Uterus (tissue), 4 donors: Measurements from ENCODE around the gene DNAJC28. TPM values are rescaled to one million over a fixed set of nuclear protein-coding genes. Genes with fewer than 3 reads are reported as not detected.
A peak's percentile ranks its signal among the peaks of the same experiment; 100 is the strongest.

Experiments used
- DNase-seq, 2 donors: peaks; one replicate each; pipeline ENCODE4 v3.0.0-alpha.2; 2019 to 2020
- H3K27ac ChIP-seq, 2 donors: fragments of 200-600 bp; sonication (generic); 1 replicate in 1 of 2; 2 replicates in 1 of 2; pipeline ENCODE4 v1.5.1; 2016 to 2018
- H3K27me3 ChIP-seq, 2 donors: fragments of 200-600 bp; sonication (generic); one replicate each; pipeline ENCODE4 v1.5.1; 2018 to 2019; ENCODE audit warnings: control low read depth in 1 of 2
- H3K36me3 ChIP-seq, 2 donors: fragments of 200-600 bp; sonication (generic); one replicate each; pipeline ENCODE4 v1.5.1; 2019; ENCODE audit warnings: control low read depth in 1 of 2
- H3K4me1 ChIP-seq, 2 donors: fragments of 200-600 bp; sonication (generic); one replicate each; pipeline ENCODE4 v1.5.1; 2018 to 2019; ENCODE audit warnings: control low read depth in 1 of 2
- H3K4me3 ChIP-seq, 2 donors: fragments of 200-600 bp; sonication (generic); 1 replicate in 1 of 2; 2 replicates in 1 of 2; pipeline ENCODE4 v1.5.1; 2018 to 2019; ENCODE audit warnings: mild to moderate bottlenecking in 1 of 2
- H3K9me3 ChIP-seq, 2 donors: fragments of 200-600 bp; sonication (generic); one replicate each; pipeline ENCODE4 v1.5.1; 2019; ENCODE audit warnings: control low read depth in 1 of 2
- POLR2A ChIP-seq, 2 donors: fragments of 450-650 bp; IDR thresholded peaks; one replicate each; pipeline ENCODE4 v1.6.1; 2016; ENCODE audit warnings: antibody characterized with exemption in 2 of 2, mild to moderate bottlenecking in 1 of 2, moderate library complexity in 1 of 2
- intact Hi-C: fragments of 100-400 bp; cut with DNase I; formaldehyde crosslinking; loops from one replicate; pipeline ENCODE4 v1.15.1; 2023; ENCODE audit warnings: low total_unique reads
- total RNA-seq, 4 donors: library from RNA; depleted of rRNA in 3 of 4; stranded (reverse); fragments of >200 nt in 3 of 4; gene quantifications; one replicate each; pipeline versions ENCODE4 v1.1.0 to v1.2.4, GENCODE V29; 2014 to 2023
- TF ChIP-seq, protein P1 (sequence below), 4 experiments: fragments of 200-600 bp in 2 of 4; fragments of 450-650 bp in 2 of 4; sonication (generic) in 2 of 4; IDR thresholded peaks; one replicate each; pipeline ENCODE4 v1.5.1; 2016 to 2019; ENCODE audit warnings: antibody characterized with exemption in 4 of 4, mild to moderate bottlenecking in 2 of 4, moderate library complexity in 1 of 4
- donor health status: DM: yes; HTN: yes; CAD: no.

DNAJC28 gene
- total RNA-seq, 4 donors from 2014 or later = 1.4 to 2.1 TPM; not detected in 2

DNA sequence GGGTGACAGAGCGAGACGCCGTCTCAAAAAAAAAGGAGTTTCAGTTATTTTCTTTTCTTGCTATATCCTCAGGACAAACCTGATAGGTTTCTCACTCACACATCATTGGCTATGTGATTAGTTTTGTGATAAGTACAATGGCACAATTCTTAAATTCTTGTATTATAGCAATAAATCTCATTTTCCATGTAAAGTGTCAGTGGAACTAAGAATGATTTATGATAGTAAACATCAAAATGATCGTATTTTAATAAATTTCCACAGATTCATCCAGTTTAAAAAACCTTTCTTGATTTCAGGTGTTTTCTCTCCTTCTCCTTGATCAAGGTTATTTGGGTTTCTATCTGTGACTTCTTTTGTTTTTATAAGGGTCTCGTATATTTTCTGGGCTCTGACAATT lies 3.5 kb downstream of the DNAJC28 start:
- TF ChIP-seq, protein P1, sequence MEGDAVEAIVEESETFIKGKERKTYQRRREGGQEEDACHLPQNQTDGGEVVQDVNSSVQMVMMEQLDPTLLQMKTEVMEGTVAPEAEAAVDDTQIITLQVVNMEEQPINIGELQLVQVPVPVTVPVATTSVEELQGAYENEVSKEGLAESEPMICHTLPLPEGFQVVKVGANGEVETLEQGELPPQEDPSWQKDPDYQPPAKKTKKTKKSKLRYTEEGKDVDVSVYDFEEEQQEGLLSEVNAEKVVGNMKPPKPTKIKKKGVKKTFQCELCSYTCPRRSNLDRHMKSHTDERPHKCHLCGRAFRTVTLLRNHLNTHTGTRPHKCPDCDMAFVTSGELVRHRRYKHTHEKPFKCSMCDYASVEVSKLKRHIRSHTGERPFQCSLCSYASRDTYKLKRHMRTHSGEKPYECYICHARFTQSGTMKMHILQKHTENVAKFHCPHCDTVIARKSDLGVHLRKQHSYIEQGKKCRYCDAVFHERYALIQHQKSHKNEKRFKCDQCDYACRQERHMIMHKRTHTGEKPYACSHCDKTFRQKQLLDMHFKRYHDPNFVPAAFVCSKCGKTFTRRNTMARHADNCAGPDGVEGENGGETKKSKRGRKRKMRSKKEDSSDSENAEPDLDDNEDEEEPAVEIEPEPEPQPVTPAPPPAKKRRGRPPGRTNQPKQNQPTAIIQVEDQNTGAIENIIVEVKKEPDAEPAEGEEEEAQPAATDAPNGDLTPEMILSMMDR (IDR thresholded peaks at IDR 0.05) = no peak
- TF ChIP-seq POLR2A (IDR thresholded peaks at IDR 0.05) = no peak
- no peak overlapping the region for H3K4me3 ChIP-seq
- H3K27ac ChIP-seq = no peak overlapping the region
- no peaks in the 10 kb centered on the region for H3K4me1 ChIP-seq
- intact Hi-C loops = no loop called here
- H3K36me3 ChIP-seq = no peaks in the 10 kb centered on the region
- H3K9me3 ChIP-seq = no peaks in the 10 kb centered on the region
- DNase-seq = no peak
- no peaks in the 10 kb centered on the region for H3K27me3 ChIP-seq

DNA sequence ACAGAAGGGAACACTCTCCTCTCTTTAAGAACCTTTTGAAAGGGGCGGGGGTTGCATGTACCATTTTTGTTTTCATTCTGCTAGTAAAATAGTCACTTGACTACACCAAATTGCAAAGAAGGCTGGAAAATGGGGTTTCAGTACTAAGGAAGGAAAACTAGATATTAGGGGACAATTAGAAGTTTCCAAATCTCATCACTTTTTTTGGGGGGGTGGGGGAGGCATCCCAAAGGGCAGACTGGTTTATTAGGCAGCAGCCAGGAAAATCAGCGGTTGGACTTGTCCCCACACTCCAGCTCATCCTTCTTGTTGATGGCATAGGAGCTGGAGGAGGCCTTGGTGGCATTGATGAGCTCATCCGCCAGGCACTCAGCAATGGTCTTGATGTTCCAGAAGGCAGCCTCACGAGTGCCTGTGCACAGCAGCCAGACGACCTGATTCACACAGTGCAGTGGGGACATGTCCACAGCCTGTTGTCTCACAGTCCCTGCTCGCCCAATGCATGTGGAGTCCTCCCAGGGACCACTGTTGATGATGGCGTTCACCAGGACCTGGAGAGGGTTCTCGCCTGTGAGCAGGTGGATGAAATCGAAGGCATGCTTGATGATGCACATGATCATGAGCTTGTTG lies 10.1 kb downstream of the DNAJC28 start:
- no peaks in the 10 kb centered on the region for H3K36me3 ChIP-seq
- DNase-seq = no peak
- no peak overlapping the region for H3K4me3 ChIP-seq
- intact Hi-C loops = no loop called here
- H3K9me3 ChIP-seq = no peaks in the 10 kb centered on the region
- H3K27me3 ChIP-seq = no peaks in the 10 kb centered on the region
- H3K4me1 ChIP-seq = peaks cover 0 to 3% of the 10 kb centered on the region in 2 donors
- no peak overlapping the region for H3K27ac ChIP-seq
- no peak for TF ChIP-seq POLR2A (IDR thresholded peaks at IDR 0.05)
- TF ChIP-seq, protein P1 (IDR thresholded peaks at IDR 0.05) = no peak

DNA sequence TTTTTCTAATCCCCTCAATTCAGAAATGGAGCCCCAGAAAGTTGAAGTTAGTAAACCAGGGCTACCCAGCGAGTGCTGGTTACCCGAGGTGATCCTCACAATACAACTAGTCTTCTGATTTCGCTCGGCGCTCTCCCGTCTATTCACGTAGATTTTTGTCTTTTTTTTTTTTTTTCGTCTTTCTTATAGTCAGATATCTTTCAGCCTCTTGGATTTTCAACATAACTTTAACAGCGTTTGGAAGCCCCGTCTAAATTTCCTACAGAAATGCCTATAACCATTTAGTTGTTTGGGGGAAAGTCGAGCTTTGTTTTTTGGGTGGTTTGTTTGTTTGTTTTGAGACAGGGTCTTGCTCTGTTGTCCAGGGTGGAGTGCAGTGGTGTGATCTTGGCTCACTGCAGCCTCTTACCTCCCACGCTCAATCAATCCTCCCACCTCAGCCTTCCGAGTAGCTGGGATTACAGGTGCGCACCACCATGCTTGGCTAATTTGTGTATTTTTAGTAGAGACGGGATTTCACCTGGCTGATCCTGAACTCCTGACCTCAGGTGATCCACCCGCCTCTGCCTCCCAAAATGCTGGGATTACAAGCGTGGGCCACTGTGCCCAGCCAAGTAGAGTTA lies 10.9 kb downstream of the DNAJC28 start:
- peaks cover 0 to 3% of the 10 kb centered on the region in 2 donors for H3K4me1 ChIP-seq
- intact Hi-C loops = no loop called here
- DNase-seq = no peak
- H3K27me3 ChIP-seq = no peaks in the 10 kb centered on the region
- no peaks in the 10 kb centered on the region for H3K36me3 ChIP-seq
- no peaks in the 10 kb centered on the region for H3K9me3 ChIP-seq
- H3K27ac ChIP-seq = peak overlapping the region; percentile 87 to 90
- no peak for TF ChIP-seq POLR2A (IDR thresholded peaks at IDR 0.05)
- TF ChIP-seq, protein P1 (IDR thresholded peaks at IDR 0.05) = no peak
- peak overlapping the region; percentile 73 to 99 for H3K4me3 ChIP-seq

DNA sequence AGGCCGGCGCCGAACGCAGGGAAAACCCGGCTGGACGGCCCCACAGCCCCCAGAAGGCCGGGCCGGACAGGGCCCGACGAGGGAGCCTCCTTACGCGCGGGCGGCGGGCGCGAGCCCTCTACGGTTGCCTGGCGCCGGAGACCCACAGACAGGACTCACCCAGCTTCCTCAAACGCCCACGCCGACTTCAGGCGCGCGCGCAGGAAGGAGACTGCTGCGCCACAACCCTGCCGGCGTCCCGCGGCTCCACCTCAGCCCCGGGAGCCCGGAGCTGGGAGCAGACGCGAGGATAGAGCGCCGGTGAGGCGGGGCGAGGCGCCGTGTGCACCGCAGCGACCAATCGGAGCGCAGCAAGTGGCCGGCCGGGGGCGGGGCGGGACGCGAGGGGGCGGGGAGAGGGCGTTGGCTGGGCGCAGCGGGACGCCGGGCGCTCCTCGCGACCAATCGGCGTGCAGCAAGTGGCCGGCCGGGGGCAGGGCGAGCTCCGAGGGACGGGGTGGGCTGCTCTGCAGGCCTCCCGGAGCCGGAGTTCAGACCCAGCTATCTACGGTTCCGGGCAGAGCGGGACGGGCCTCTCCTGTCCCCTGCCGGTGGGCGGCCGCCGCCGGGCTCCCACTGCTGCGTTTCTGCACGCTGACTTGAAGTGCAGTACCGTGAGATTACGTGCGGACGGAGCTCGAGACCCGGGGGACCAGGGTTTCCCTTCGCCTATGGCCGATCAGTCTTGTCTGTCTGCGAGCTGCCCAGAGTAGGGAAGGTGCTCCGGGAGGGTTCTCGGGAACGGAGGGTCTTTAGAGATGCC lies 11.6 kb downstream of the DNAJC28 start, which contains the start of gene TMEM50B:
Gene TMEM50B (minus strand): TSS at position 296 of the 802 bp plus-strand sequence. CDS start 11,089 bp downstream, outside the sequence.
- intact Hi-C loops = no loop called here
- Histone ChIP-seq H3K9me3 (no peaks in the 10 kb centered on the region), H3K27me3 (no peaks in the 10 kb centered on the region), H3K36me3 (no peaks in the 10 kb centered on the region), H3K4me1 (peaks cover 0 to 3% of the 10 kb centered on the region in 2 donors), H3K27ac (peak within 1 kb of the TSS; percentile 95 to 98), H3K4me3 (peak within 1 kb of the TSS; percentile 73 to 99)
- TF ChIP-seq, protein P1 (IDR thresholded peaks at IDR 0.05) = peak; percentile 31 to 78 (median 61)
- TF ChIP-seq POLR2A (IDR thresholded peaks at IDR 0.05) = peak; percentile 86 to 95
- DNase-seq = peak; percentile 95 to 97
